EL (cell line): Measurements from ENCODE around the gene SYNE2.
"Not testable (repeated sequence)": the region's sequence is repeated elsewhere in the genome, so short reads cannot be mapped to it uniquely, and the experiment has no call there.

Experiments
- DNase-seq: peaks from one replicate; pipeline ENCODE4 v3.0.0-alpha.2; 2016

Gene SYNE2

GRCh38 chr14:64081174-64081746 is 228.5 kb downstream of the SYNE2 start:
- DNase-seq = no peak

- no peak for DNase-seq
Observed at GRCh38 chr14:64082837-64083236, 230.0 kb downstream of the SYNE2 start.

GRCh38 chr14:64088647-64088964 is 235.8 kb downstream of the SYNE2 start:
- DNase-seq = no peak

GRCh38 chr14:64089920-64090319 is 237.1 kb downstream of the SYNE2 start:
- no peak for DNase-seq

- DNase-seq = no peak
Observed at GRCh38 chr14:64091217-64091616, 238.4 kb downstream of the SYNE2 start.

- no peak for DNase-seq
Observed at GRCh38 chr14:64092338-64092737, 239.5 kb downstream of the SYNE2 start.

GRCh38 chr14:64092940-64093339 is 240.1 kb downstream of the SYNE2 start:
- DNase-seq = no peak

- peak; percentile 63 for DNase-seq
Observed at GRCh38 chr14:64095620-64096019, 242.8 kb downstream of the SYNE2 start.

GRCh38 chr14:64098120-64098519 is 245.3 kb downstream of the SYNE2 start:
- no peak for DNase-seq

- DNase-seq = no peak
Observed at GRCh38 chr14:64107438-64107837, 254.6 kb downstream of the SYNE2 start.

- peak; percentile 18 for DNase-seq
Observed at GRCh38 chr14:64109819-64110554, 257.2 kb downstream of the SYNE2 start.

GRCh38 chr14:64110802-64111201 is 258.0 kb downstream of the SYNE2 start:
- no peak for DNase-seq

- no peak for DNase-seq
Observed at GRCh38 chr14:64112867-64113678, 260.3 kb downstream of the SYNE2 start.

- no peak for DNase-seq
Observed at GRCh38 chr14:64114166-64114565, 261.4 kb downstream of the SYNE2 start.

GRCh38 chr14:64114796-64115195 is 262.0 kb downstream of the SYNE2 start:
- DNase-seq = no peak

GRCh38 chr14:64115401-64115800 is 262.6 kb downstream of the SYNE2 start:
- DNase-seq = no peak

- no peak for DNase-seq
Observed at GRCh38 chr14:64117671-64118402, 265.0 kb downstream of the SYNE2 start.

GRCh38 chr14:64118403-64118742 is 265.6 kb downstream of the SYNE2 start:
- DNase-seq = not testable (repeated sequence)

- no peak for DNase-seq
Observed at GRCh38 chr14:64118892-64119291, 266.1 kb downstream of the SYNE2 start.

- DNase-seq = no peak
Observed at GRCh38 chr14:64119500-64119899, 266.7 kb downstream of the SYNE2 start.

GRCh38 chr14:64119980-64120379 is 267.2 kb downstream of the SYNE2 start:
- DNase-seq = no peak

GRCh38 chr14:64123241-64123822 is 270.5 kb downstream of the SYNE2 start:
- no peak for DNase-seq

GRCh38 chr14:64125270-64125669 is 272.5 kb downstream of the SYNE2 start:
- no peak for DNase-seq
